BJ (cell line): ENCODE measurements around the gene COL7A1. TPM values are rescaled to one million over a fixed set of nuclear protein-coding genes. Genes with fewer than 3 reads are reported as not detected.

ENCODE experiments used
- CTCF ChIA-PET: fragments of 350-600 bp; formaldehyde crosslinking; extraction: SDS; loops from one replicate; lab custom pipeline; 2021; ENCODE audit warnings: antibody characterized with exemption, inconsistent platforms; lab: Yijun Ruan, JAX
- POLR2A ChIA-PET: fragments of 300-600 bp; sonication (Branson Sonifier 250); formaldehyde crosslinking; extraction: SDS; loops from one replicate; lab custom pipeline; 2021; ENCODE audit warnings: antibody characterized with exemption; lab: Charles Lee
- DNase-seq: peaks from one replicate; pipeline ENCODE4 v3.0.0-alpha.2; 2011; ENCODE audit warnings: low read depth
- H3K27me3 ChIP-seq: 2 replicates; pipeline ENCODE4 v1.6.0; 2011; ENCODE audit warnings: low read length; ENCODE audit not compliant: control insufficient read depth, insufficient read depth
- H3K36me3 ChIP-seq: 2 replicates; pipeline ENCODE4 v1.5.1; 2011; ENCODE audit warnings: low read length; ENCODE audit not compliant: control insufficient read depth, insufficient read depth
- H3K4me3 ChIP-seq: 2 replicates; pipeline ENCODE4 v1.5.1; 2011; ENCODE audit warnings: low read depth, mild to moderate bottlenecking, control low read depth, low read length
- CTCF ChIP-seq: IDR thresholded peaks from 2 replicates; pipeline ENCODE4 v1.5.1; 2011; ENCODE audit warnings: low read depth, mild to moderate bottlenecking, control low read depth, inconsistent platforms, low read length, moderate library complexity; ENCODE audit not compliant: insufficient read depth
- polyA plus RNA-seq: library from polyadenylated mRNA; depleted of rRNA; stranded (reverse); fragments of >200 nt; gene quantifications from 2 replicates; pipeline ENCODE4 v1.2.3, GENCODE V29; 2011

COL7A1 gene
- polyA plus RNA-seq, 1 experiment = 60.8 TPM

DNA sequence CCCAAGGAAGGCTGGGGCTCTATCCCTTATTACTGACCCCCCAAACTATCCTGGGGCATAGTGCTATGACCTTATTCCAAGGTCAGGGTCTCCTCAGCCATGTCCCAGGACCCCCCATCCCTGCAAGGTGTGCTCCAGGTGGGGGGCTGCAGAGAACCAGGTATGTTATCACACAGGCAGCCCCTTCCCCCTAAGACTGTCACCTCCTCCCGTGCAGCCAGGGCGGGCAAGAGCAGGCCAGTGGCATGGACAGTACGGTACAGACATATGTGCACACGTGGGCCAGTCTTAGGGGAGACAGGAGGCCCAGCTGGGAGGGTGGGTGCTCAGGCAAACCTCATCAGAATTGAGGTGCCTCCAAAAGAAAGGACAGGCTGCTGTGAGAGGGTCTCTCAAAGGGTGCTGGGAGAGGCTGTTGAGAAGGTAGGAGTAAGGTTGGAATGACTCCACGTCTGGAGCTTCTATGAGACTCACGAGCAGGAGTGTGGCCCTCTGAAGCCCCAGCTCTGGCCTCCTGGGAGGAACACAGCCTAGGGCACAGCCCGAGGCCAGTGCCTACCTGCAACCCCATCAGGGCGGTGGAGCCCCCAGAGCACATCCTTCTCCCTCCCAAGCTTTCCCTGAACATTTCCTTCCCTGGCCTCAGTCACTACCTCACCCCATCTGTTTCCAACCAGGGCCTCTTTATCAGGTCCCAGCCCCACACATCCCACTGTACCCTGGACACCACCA, 1.7 kb upstream of the COL7A1 start:
- CTCF ChIA-PET = interaction anchor here (0.9 to 5.4 kb wide), 4 partner anchors 11 to 38 kb away, joined by 3 to 43 read pairs (median 10); partner anchors contain the start of gene SLC26A6
- Histone ChIP-seq H3K4me3 (no peak overlapping the region), H3K36me3 (peaks cover 32% of the 10 kb centered on the region), H3K27me3 (no peaks in the 10 kb centered on the region)
- POLR2A ChIA-PET = no interaction called here
- no peak for TF ChIP-seq CTCF
- DNase-seq = no peak

- no peak for TF ChIP-seq CTCF
- POLR2A ChIA-PET = no interaction called here
- Histone ChIP-seq H3K36me3 (peaks cover 33% of the 10 kb centered on the region), H3K27me3 (no peaks in the 10 kb centered on the region), H3K4me3 (no peak overlapping the region)
- DNase-seq = no peak
- CTCF ChIA-PET = interaction anchor here (0.9 to 5.4 kb wide), 3 partner anchors 12 to 39 kb away, joined by 3 to 43 read pairs (median 15); partner anchors contain the start of gene SLC26A6
Measured at GRCh38 chr3:48596157-48596556, 1.0 kb upstream of the COL7A1 start.

DNA sequence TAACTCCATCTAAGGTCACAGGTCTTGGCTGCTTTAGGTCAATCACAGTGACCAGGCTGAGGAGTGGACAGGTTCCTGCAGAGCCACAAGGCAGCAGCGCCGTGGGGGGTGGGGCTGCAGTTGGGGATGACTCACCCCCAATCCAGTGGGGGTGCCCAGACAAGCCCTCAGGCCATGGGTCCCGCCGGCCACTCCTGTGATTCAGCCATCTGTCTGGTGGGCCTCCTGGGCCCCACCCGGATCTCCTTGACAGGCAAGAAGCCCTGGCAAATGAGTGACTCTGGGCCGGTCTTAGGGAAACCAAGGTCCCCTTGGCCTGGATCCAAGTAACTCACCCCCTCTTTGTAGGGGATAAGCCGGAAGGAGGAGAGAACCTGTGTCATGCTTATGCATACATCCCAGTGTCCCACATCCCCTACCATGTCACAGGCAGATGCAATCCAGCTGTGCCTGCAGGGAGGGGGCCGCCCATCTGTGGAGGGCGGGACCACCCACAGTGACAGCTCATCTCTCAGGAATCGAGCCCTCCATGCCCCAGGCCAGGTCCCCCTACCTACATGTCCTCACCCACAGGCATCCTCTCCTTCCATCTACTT, 495 bp upstream of the COL7A1 start:
- H3K36me3 ChIP-seq = peaks cover 31% of the 10 kb centered on the region
- no peaks in the 10 kb centered on the region for H3K27me3 ChIP-seq
- DNase-seq = peak; percentile 80
- no peak for TF ChIP-seq CTCF
- POLR2A ChIA-PET = no interaction called here
- H3K4me3 ChIP-seq = peak overlapping the region; percentile 61; the same call in 1 of the 2 replicates
- CTCF ChIA-PET = interaction anchor here (0.6 to 5.4 kb wide), 4 partner anchors 13 to 40 kb away, joined by 3 to 43 read pairs (median 10); partner anchors contain the start of gene SLC26A6

GRCh38 chr3:48594417-48595049, 596 bp downstream of the COL7A1 start:
- no peak for DNase-seq
- CTCF ChIA-PET = interaction anchor here (0.6 to 5.4 kb wide), 3 partner anchors 13 to 42 kb away, joined by 3 to 43 read pairs (median 3); no protein-coding TSS in a partner anchor
- Histone ChIP-seq H3K27me3 (no peaks in the 10 kb centered on the region), H3K4me3 (peak overlapping the region; percentile 61), H3K36me3 (peaks cover 28% of the 10 kb centered on the region)
- 0 out of 2 replicates have a peak, but pooled peaks have one; percentile 4 for TF ChIP-seq CTCF
- POLR2A ChIA-PET = no interaction called here

DNA sequence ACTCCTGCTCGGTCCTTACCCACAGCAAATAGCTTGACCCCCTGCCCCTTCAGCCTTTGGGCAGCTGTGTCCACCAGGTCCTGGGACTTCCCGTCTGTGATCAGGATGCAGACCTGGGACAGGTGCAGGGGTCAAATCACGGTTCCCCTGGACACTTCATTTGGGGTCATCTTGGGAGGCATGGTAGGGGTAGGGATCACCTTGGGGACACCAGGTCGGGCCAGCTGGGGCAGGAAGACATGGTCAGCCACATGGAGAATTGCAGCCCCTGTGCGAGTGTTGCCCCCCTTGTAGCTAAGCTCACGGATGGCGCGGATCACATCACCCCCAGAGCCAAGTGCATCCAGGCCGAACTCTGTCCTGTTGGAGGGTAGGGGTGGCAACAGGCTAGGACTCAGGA, 1.8 kb downstream of the COL7A1 start:
- Histone ChIP-seq H3K36me3 (peaks cover 31% of the 10 kb centered on the region), H3K4me3 (peak overlapping the region; percentile 61), H3K27me3 (no peaks in the 10 kb centered on the region)
- TF ChIP-seq CTCF = no peak
- CTCF ChIA-PET = interaction anchor here (1.7 kb wide), 1 partner anchor 35 kb away, joined by 5 read pairs; no protein-coding TSS in a partner anchor
- no peak for DNase-seq
- POLR2A ChIA-PET = no interaction called here
